HEK293T (cell line): ENCODE data around the gene SLCO3A1.

Experiments used
- CTCF ChIA-PET: fragments of 350-600 bp; formaldehyde crosslinking; extraction: SDS; loops from one replicate; lab custom pipeline; 2021; ENCODE audit warnings: antibody characterized with exemption, inconsistent platforms; lab: Yijun Ruan, JAX
- POLR2A ChIA-PET: fragments of 350-600 bp; formaldehyde crosslinking; extraction: SDS; loops from one replicate; lab custom pipeline; 2020; ENCODE audit warnings: antibody characterized with exemption, inconsistent platforms; lab: Yijun Ruan, JAX
- DNase-seq: peaks from one replicate; pipeline ENCODE4 v3.0.0; 2012; ENCODE audit warnings: mixed read lengths; ENCODE audit errors: extremely low spot score
- ARNT ChIP-seq: fragments of 450-650 bp; IDR thresholded peaks from 2 replicates; pipeline ENCODE4 v1.6.1; 2017; ENCODE audit warnings: mild to moderate bottlenecking
- BHLHE40 ChIP-seq: fragments of 450-650 bp; IDR thresholded peaks from 2 replicates; pipeline ENCODE4 v1.6.1; 2016; ENCODE audit warnings: mild to moderate bottlenecking, moderate library complexity, borderline replicate concordance
- CTBP1 ChIP-seq: fragments of 450-650 bp; IDR thresholded peaks from 2 replicates; pipeline ENCODE4 v1.6.1; 2016; ENCODE audit warnings: borderline replicate concordance
- ELF4 ChIP-seq: fragments of 450-650 bp; IDR thresholded peaks from 2 replicates; pipeline ENCODE4 v1.6.1; 2017; ENCODE audit warnings: antibody characterized with exemption
- FOXA1 ChIP-seq: fragments of 450-650 bp; IDR thresholded peaks from 2 replicates; pipeline ENCODE4 v1.6.1; 2016; ENCODE audit warnings: mild to moderate bottlenecking
- FOXK2 ChIP-seq: fragments of 450-650 bp; IDR thresholded peaks from 2 replicates; pipeline ENCODE4 v1.6.1; 2016; ENCODE audit warnings: mild to moderate bottlenecking
- FOXM1 ChIP-seq: fragments of 450-650 bp; IDR thresholded peaks from 2 replicates; pipeline ENCODE4 v1.6.1; 2017; ENCODE audit warnings: mild to moderate bottlenecking, borderline replicate concordance
- HDGF ChIP-seq: fragments of 450-650 bp; IDR thresholded peaks from 2 replicates; pipeline ENCODE4 v1.6.1; 2017; ENCODE audit warnings: antibody characterized with exemption, borderline replicate concordance
- L3MBTL2 ChIP-seq: fragments of 450-650 bp; conservative IDR thresholded peaks from 2 replicates; pipeline ENCODE4 v1.6.1; 2016; ENCODE audit warnings: mild to moderate bottlenecking
- LEF1 ChIP-seq: fragments of 450-650 bp; IDR thresholded peaks from 2 replicates; pipeline ENCODE4 v1.6.1; 2017; ENCODE audit warnings: mild to moderate bottlenecking, borderline replicate concordance
- NFRKB ChIP-seq: fragments of 450-650 bp; IDR thresholded peaks from 2 replicates; pipeline ENCODE4 v1.6.1; 2016; ENCODE audit warnings: mild to moderate bottlenecking, moderate library complexity
- SP1 ChIP-seq: fragments of 450-650 bp; IDR thresholded peaks from 2 replicates; pipeline ENCODE4 v1.6.1; 2017
- SUZ12 ChIP-seq: fragments of 450-650 bp; IDR thresholded peaks from 2 replicates; pipeline ENCODE4 v1.6.1; 2016; ENCODE audit warnings: mild to moderate bottlenecking
- TARDBP ChIP-seq: fragments of 450-650 bp; IDR thresholded peaks from 2 replicates; pipeline ENCODE4 v1.6.1; 2016
- ZNF384 ChIP-seq: fragments of 450-650 bp; IDR thresholded peaks from 2 replicates; pipeline ENCODE4 v1.6.1; 2016
- TF ChIP-seq, protein P1 (sequence below): fragments of 450-650 bp; IDR thresholded peaks from 2 replicates; pipeline ENCODE4 v1.6.1; 2016

Gene SLCO3A1

DNA sequence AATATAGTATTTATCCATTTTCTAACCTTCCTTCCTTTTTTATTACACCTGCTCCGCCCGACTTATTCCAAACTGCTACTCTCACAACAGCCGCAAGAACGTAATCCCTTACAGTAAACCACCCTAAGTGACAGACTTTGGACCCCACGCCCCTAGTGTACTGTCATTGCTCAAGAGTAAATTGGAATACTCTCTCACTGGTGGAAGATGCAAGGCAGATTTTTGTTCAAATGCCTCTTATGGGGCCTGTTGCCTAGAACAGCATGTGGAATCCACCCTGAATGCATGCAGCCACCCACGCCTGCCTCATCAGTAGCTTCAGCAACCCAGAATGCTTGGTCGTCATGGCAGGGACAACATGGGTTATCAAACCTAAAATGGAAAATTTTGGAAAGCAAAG lies 313.9 kb downstream of the SLCO3A1 start:
- ChIA-PET CTCF (no interaction called here), POLR2A (no interaction called here)
- no peak for DNase-seq

DNA sequence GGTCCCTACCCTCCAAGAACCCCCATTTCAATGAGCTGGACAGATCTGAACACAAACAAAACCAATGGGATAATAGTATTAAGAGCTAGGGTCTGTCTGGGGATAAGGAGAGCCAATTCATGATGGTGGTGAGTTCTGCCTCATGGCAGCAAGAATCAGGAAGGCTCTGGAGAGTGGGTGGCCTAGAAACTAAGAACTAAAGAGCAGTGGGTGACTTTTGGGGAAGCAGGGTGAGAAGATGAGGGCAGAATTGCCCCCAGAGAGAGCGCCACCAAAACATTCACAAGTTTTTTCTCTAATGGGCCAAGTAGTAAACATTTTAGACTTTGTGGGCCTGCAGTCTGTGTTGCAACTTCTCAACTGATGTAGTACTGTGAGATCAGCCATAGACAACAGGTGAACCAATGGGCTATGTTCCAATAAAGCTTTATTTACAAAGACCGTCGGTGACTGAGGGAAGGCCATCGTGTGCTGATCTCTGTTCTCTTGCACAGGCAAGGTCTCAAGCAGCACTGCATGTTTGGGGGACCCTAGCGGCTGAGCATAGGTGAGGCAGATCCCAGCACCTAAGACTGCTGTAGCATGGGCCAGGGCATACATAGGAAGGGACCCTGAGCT lies 314.7 kb downstream of the SLCO3A1 start:
- CTCF ChIA-PET = no interaction called here
- POLR2A ChIA-PET = no interaction called here
- DNase-seq = no peak
- TF ChIP-seq ZNF384 (no peak), TARDBP (no peak), NFRKB (no peak), FOXM1 (no peak), HDGF (no peak), BHLHE40 (no peak), L3MBTL2 (no peak), LEF1 (no peak), SP1 (no peak), SUZ12 (no peak), ELF4 (no peak)

More for the DNA sequence above, 313.9 kb downstream of the SLCO3A1 start:
- no peak for TF ChIP-seq ELF4
- no peak for TF ChIP-seq SP1
- TF ChIP-seq HDGF = no peak
- TF ChIP-seq NFRKB = no peak
- no peak for TF ChIP-seq LEF1
- TF ChIP-seq CTBP1 = no peak
- TF ChIP-seq FOXK2 = no peak
- TF ChIP-seq FOXM1 = no peak
- no peak for TF ChIP-seq ZNF384
- TF ChIP-seq SUZ12 = no peak
- TF ChIP-seq TARDBP = no peak
- no peak for TF ChIP-seq BHLHE40
- TF ChIP-seq ARNT = no peak
- TF ChIP-seq FOXA1 = no peak
- TF ChIP-seq, protein P1, sequence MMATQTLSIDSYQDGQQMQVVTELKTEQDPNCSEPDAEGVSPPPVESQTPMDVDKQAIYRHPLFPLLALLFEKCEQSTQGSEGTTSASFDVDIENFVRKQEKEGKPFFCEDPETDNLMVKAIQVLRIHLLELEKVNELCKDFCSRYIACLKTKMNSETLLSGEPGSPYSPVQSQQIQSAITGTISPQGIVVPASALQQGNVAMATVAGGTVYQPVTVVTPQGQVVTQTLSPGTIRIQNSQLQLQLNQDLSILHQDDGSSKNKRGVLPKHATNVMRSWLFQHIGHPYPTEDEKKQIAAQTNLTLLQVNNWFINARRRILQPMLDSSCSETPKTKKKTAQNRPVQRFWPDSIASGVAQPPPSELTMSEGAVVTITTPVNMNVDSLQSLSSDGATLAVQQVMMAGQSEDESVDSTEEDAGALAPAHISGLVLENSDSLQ = no peak
- TF ChIP-seq L3MBTL2 = no peak

DNA sequence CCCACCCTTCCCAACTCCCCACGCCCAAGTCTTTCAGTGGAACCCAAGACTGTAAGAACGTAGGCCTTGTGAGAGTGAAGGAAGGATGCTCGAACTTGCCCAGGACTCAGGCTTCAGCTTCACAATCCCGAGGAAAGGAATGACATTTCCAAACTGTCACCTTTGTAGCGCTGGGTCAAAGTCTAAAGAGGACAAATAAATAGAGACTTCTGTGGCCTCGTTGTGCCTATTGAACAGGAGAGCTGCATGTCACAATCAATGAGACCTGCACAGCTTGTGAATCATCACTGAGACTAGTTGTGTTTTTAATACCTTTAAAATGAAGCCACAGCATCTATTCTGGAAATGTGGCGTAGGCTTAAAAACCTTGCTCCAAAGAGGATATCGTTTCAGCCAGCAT lies 317.4 kb downstream of the SLCO3A1 start:
- CTCF ChIA-PET = no interaction called here

DNA sequence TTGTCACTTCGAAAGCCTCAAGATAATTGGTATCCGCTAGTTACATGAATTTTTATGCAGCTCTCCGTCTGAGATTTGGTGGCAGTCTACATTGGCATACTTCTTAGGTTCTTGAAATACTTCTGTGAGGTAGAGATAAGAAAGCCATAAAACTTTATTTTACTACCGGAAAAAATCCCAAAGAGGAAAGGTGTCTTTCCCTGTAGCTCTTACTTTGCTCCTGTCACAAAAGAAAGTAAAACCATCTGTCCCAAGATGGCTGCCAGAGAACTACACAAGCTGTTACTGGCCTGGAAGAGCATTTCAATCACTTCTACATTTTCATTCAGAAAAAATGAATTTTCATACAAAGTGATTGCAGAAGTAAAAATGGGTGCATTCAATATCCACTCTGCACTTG lies 325.4 kb downstream of the SLCO3A1 start:
- no peak for TF ChIP-seq ZNF384
- TF ChIP-seq LEF1 = no peak
- no peak for TF ChIP-seq FOXA1
- POLR2A ChIA-PET = no interaction called here
- CTCF ChIA-PET = interaction anchor here (0.6 kb wide), 1 partner anchor 31 kb away, joined by 3 read pairs; no protein-coding TSS in a partner anchor
- DNase-seq = no peak

More for the DNA sequence above, 317.4 kb downstream of the SLCO3A1 start:
- POLR2A ChIA-PET = no interaction called here
- no peak for DNase-seq
- no peak for TF ChIP-seq ELF4

DNA sequence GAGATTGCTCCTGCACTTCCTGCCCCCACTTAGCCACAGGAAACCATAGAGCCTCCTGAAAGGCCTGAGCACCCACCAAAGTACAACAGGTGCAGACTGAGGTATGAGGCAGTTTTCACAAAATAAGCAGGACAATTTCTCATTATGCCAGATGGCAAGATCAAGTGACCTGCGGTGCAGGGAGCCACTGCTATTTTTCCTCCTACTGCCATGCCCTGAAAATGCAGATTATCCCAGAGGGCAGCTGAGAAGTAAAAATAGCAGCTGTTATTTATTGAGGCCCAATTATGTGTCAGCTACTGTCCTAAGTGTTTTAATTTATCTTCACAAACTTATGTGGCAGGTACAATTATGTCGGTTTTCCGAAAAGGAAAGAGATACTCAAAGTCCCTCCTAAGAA lies 330.6 kb downstream of the SLCO3A1 start:
- POLR2A ChIA-PET = no interaction called here
- CTCF ChIA-PET = no interaction called here
- no peak for DNase-seq
- no peak for TF ChIP-seq NFRKB
- no peak for TF ChIP-seq ELF4
- TF ChIP-seq FOXK2 = no peak
- TF ChIP-seq ARNT = no peak
- TF ChIP-seq CTBP1 = no peak
- no peak for TF ChIP-seq SP1
- TF ChIP-seq, protein P1 = no peak
- no peak for TF ChIP-seq FOXM1
- TF ChIP-seq FOXA1 = no peak

DNA sequence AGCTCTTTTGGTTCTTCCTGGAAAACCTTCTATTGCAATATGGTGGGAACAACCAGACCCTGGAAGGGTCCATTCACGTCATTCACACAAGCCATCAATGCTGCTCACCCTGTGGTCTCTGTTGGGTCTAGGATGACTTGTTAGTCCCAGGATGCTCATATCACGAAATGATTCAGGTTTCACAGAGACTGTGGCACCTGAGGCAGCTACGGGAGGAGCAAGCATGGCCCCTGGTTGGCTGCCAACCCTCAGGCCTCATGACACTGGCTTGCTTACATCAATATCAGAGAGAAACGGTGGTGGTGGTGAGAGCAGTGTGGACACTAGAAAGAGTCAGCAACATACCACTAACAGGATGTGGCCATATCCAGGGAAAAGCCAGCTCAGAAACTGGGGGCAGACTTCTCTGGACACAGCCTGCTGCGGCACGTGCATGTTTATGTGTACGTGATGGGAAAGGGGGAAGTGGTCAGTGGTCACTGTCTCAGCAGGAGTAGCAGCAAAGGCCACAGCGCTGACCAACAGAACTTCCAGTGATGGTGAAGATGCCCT lies 331.2 kb downstream of the SLCO3A1 start:
- TF ChIP-seq FOXA1 = no peak
- no peak for TF ChIP-seq ARNT
- POLR2A ChIA-PET = no interaction called here
- no peak for DNase-seq
- CTCF ChIA-PET = no interaction called here

DNA sequence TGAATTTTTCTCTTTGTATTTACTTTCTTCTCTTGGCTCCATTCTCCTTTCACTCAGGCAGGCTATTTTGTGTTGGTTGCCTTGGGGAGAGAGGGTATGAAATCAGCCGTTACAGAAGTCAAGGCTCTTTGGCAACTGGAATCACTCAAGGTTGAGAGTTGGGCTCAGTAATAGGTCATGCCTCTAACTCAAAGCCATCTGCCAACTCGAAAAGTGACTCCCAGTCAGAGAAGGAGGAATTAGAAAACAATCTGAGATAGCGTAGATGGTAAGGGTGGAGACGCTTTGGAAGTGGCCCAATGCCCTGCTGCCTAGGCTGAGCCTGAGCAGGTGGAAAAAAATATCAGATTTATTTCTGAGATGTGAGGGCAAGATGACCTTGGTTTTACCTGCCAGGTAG lies 334.5 kb downstream of the SLCO3A1 start:
- TF ChIP-seq L3MBTL2 (no peak), FOXA1 (no peak), CTBP1 (no peak), HDGF (no peak), SP1 (no peak), ELF4 (no peak), TARDBP (no peak)
- CTCF ChIA-PET = no interaction called here
- DNase-seq = no peak
- POLR2A ChIA-PET = no interaction called here

DNA sequence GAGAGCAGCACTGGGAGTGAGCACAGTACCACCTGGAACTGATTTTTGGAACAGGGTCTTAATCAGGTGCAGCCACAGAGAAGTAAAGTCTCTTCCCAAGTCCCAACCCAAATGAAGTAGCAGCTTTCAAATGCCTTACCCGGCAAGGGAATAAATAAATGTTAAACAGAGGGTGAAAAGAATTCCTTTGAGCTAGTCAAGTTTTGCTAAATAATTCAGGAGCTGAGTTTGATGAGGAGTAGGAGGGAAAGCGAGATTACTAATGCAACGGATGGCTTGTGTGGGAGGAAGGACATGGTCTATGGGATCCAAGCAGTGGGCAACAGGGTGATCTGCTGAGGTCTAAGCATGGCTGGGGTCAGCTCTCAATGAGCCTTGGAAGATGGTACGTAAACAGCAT lies 335.7 kb downstream of the SLCO3A1 start:
- DNase-seq = no peak
- CTCF ChIA-PET = no interaction called here
- POLR2A ChIA-PET = no interaction called here
- no peak for TF ChIP-seq TARDBP
- no peak for TF ChIP-seq FOXK2
- TF ChIP-seq, protein P1 = no peak
- no peak for TF ChIP-seq BHLHE40
- TF ChIP-seq HDGF = no peak
